NT2/D1 (cell line): ENCODE results near the gene LCE2B.

Experiments
- SUZ12 ChIP-seq: IDR thresholded peaks from 2 replicates; pipeline ENCODE4 v1.6.1; 2011; ENCODE audit not compliant: insufficient read length, insufficient read depth; ENCODE audit errors: extremely low read depth
- YY1 ChIP-seq: IDR thresholded peaks from 2 replicates; pipeline ENCODE4 v1.6.1; 2011; ENCODE audit not compliant: insufficient read length, insufficient read depth
- ZNF274 ChIP-seq: IDR thresholded peaks from 2 replicates; pipeline ENCODE4 v1.6.1; 2011; ENCODE audit warnings: mild to moderate bottlenecking, low read depth, low read length

DNA sequence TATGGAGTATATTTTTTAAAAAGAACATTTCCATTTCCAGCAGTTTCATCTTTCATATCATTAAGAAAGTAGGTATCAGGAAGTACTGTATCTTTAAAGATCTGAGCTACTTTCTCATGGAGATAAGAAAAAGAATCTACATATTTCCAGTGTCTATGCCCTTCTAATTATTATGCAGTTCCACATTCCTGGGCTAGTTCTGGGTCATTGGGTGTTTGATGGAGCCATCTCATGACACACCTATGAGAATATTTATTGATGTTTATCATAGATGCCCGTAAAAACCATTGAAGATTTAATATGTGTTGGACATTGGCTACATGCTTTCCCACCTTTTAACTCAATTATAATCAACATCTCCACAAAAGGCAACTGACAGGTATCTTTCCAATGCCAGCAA, 43.1 kb downstream of the LCE2B start:
- TF ChIP-seq ZNF274 = no peak
- no peak for TF ChIP-seq YY1
- no peak for TF ChIP-seq SUZ12
